Erythroblast (primary cell): Measurements from ENCODE around the gene HIGD1C.
"Not testable (repeated sequence)": the region's sequence is repeated elsewhere in the genome, so short reads cannot be mapped to it uniquely, and the experiment has no call there.

ENCODE experiments used
- DNase-seq, 2 experiments: peaks; one replicate each; lab custom pipeline; 2025; lab: John Stamatoyannopoulos, UW
- GATA1 ChIP-seq: IDR thresholded peaks from 2 replicates; pipeline ENCODE4 v1.6.1; 2011; ENCODE audit warnings: low read depth, mild to moderate bottlenecking, control low read depth, low read length, moderate library complexity
- POLR2A ChIP-seq: IDR thresholded peaks from 2 replicates; pipeline ENCODE4 v1.6.1; 2011; ENCODE audit warnings: mild to moderate bottlenecking, low read length

The HIGD1C gene

GRCh38 chr12:50947933-50948626 lies 4.3 kb upstream of the HIGD1C start:
- DNase-seq: no peak
- no peak for TF ChIP-seq GATA1
- TF ChIP-seq POLR2A: no peak

- TF ChIP-seq GATA1: no peak
- no peak for TF ChIP-seq POLR2A
- no peak for DNase-seq
Measured at GRCh38 chr12:50948798-50949197, 3.5 kb upstream of the HIGD1C start.

- TF ChIP-seq GATA1 (no peak), POLR2A (no peak)
- no peak for DNase-seq
Measured at GRCh38 chr12:50949801-50950302, 2.5 kb upstream of the HIGD1C start.

GRCh38 chr12:50951112-50951511 lies 1.2 kb upstream of the HIGD1C start:
- DNase-seq: no peak
- no peak for TF ChIP-seq POLR2A
- TF ChIP-seq GATA1: no peak

GRCh38 chr12:50953047-50953446 lies 703 bp downstream of the HIGD1C start:
- DNase-seq: no peak
- TF ChIP-seq GATA1: no peak
- TF ChIP-seq POLR2A: no peak

- not testable (repeated sequence) for DNase-seq
Measured at GRCh38 chr12:50954789-50955188, 2.4 kb downstream of the HIGD1C start.

GRCh38 chr12:50955288-50955687 lies 2.9 kb downstream of the HIGD1C start:
- TF ChIP-seq POLR2A (no peak), GATA1 (no peak)

GRCh38 chr12:50955697-50956096 lies 3.4 kb downstream of the HIGD1C start:
- DNase-seq: no peak
- TF ChIP-seq POLR2A (no peak), GATA1 (no peak)

More at GRCh38 chr12:50955288-50955687, 2.9 kb downstream of the HIGD1C start:
- DNase-seq: no peak

GRCh38 chr12:50960130-50960529 lies 7.8 kb downstream of the HIGD1C start:
- no peak for TF ChIP-seq POLR2A
- no peak for TF ChIP-seq GATA1
- DNase-seq: no peak

GRCh38 chr12:50961708-50962107 lies 9.4 kb downstream of the HIGD1C start:
- no peak for TF ChIP-seq POLR2A
- no peak for TF ChIP-seq GATA1
- no peak for DNase-seq

- no peak for TF ChIP-seq GATA1
Measured at GRCh38 chr12:50964432-50964831, 12.1 kb downstream of the HIGD1C start.

GRCh38 chr12:50971946-50972345 lies 19.6 kb downstream of the HIGD1C start:
- no peak for TF ChIP-seq POLR2A
- TF ChIP-seq GATA1: no peak

More at GRCh38 chr12:50964432-50964831, 12.1 kb downstream of the HIGD1C start:
- no peak for DNase-seq

GRCh38 chr12:50979369-50980052 lies 27.2 kb downstream of the HIGD1C start:
- TF ChIP-seq POLR2A: no peak
- TF ChIP-seq GATA1: no peak
- no peak for DNase-seq

More at GRCh38 chr12:50971946-50972345, 19.6 kb downstream of the HIGD1C start:
- no peak for DNase-seq

GRCh38 chr12:50980545-50980944 lies 28.2 kb downstream of the HIGD1C start:
- no peak for TF ChIP-seq GATA1
- no peak for TF ChIP-seq POLR2A
- DNase-seq: no peak
